ENCODE data around the gene KRT77. TPM values are rescaled to one million over a fixed set of nuclear protein-coding genes. Genes with fewer than 3 reads are reported as not detected.

Gene KRT77
- total RNA-seq, 1 experiment from 2014 or later = not detected

- peaks cover 11% of the 10 kb centered on the region for H3K9me3 Mint-ChIP-seq
- DNase-seq (ENCODE audit: low spot score) (no peak), ATAC-seq (no peak)
- ChIA-PET CTCF (interaction anchor here (0.9 to 1.0 kb wide), 3 partner anchors 73 to 293 kb away, joined by 3 to 4 read pairs (median 3); no protein-coding TSS in a partner anchor), POLR2A (no interaction called here)
- TF ChIP-seq ESRRA (CRISPR knock-in tag; IDR thresholded peaks at IDR 0.05; ENCODE audit: borderline replicate concordance) (no peak), ZSCAN18 (CRISPR knock-in tag; IDR thresholded peaks at IDR 0.05) (no peak), CREB1 (CRISPR knock-in tag; IDR thresholded peaks at IDR 0.05) (no peak), NFE2L1 (CRISPR knock-in tag; IDR thresholded peaks at IDR 0.05) (no peak), FOXK1 (CRISPR knock-in tag; IDR thresholded peaks at IDR 0.05) (no peak), ZNF396 (CRISPR knock-in tag; IDR thresholded peaks at IDR 0.05; ENCODE audit: borderline replicate concordance) (no peak), E2F5 (CRISPR knock-in tag; IDR thresholded peaks at IDR 0.05) (no peak)
- no peaks in the 10 kb centered on the region for H3K36me3 Mint-ChIP-seq
- H3K4me3 Mint-ChIP-seq = no peak overlapping the region
- H3K27ac Mint-ChIP-seq = no peak overlapping the region
- no peaks in the 10 kb centered on the region for H3K27me3 Mint-ChIP-seq (ENCODE audit: low read depth)
- no peaks in the 10 kb centered on the region for H3K4me1 Mint-ChIP-seq
Measured at GRCh38 chr12:52655251-52655650, 48.1 kb downstream of the KRT77 start.

- Mint-ChIP-seq H3K27ac (no peak within 1 kb of the TSS), H3K27me3 (ENCODE audit: low read depth) (no peaks in the 10 kb centered on the region), H3K4me3 (no peak within 1 kb of the TSS), H3K36me3 (no peaks in the 10 kb centered on the region), H3K4me1 (no peaks in the 10 kb centered on the region), H3K9me3 (peaks cover 11% of the 10 kb centered on the region)
- DNase-seq (ENCODE audit: low spot score) = no peak
- ChIA-PET POLR2A (no interaction called here), CTCF (no interaction called here)
- no peak for ATAC-seq
- TF ChIP-seq TCF7 (CRISPR knock-in tag; IDR thresholded peaks at IDR 0.05; ENCODE audit: low read depth) (no peak), MYBL2 (CRISPR knock-in tag; IDR thresholded peaks at IDR 0.05) (no peak), PRRX2 (CRISPR knock-in tag; IDR thresholded peaks at IDR 0.05) (no peak), NFATC4 (CRISPR knock-in tag; IDR thresholded peaks at IDR 0.05) (no peak), ETV6 (CRISPR knock-in tag; IDR thresholded peaks at IDR 0.05) (no peak), RELA (CRISPR knock-in tag; IDR thresholded peaks at IDR 0.05; ENCODE audit: borderline replicate concordance) (no peak), ZNF232 (CRISPR knock-in tag; IDR thresholded peaks at IDR 0.05) (no peak)
Measured at GRCh38 chr12:52651726-52652261, 51.5 kb downstream of the KRT77 start, which contains the start of gene KRT2. Gene KRT2 (minus strand): TSS chr12:52652211. CDS start chr12:52652142, 69 bp downstream.

- Mint-ChIP-seq H3K9me3 (peaks cover 11% of the 10 kb centered on the region), H3K27me3 (ENCODE audit: low read depth) (no peaks in the 10 kb centered on the region), H3K4me3 (no peak overlapping the region), H3K27ac (no peak overlapping the region), H3K4me1 (no peaks in the 10 kb centered on the region), H3K36me3 (no peaks in the 10 kb centered on the region)
- CTCF ChIA-PET = interaction anchor here (0.7 to 1.2 kb wide), 2 partner anchors 220 to 229 kb away, joined by 3 to 4 read pairs; no protein-coding TSS in a partner anchor
- no peak for DNase-seq (ENCODE audit: low spot score)
- POLR2A ChIA-PET = no interaction called here
- no peak for ATAC-seq
- TF ChIP-seq TP53 (CRISPR knock-in tag; IDR thresholded peaks at IDR 0.05) (no peak), ATF1 (CRISPR knock-in tag; IDR thresholded peaks at IDR 0.05) (no peak), MAX (CRISPR knock-in tag; IDR thresholded peaks at IDR 0.05) (no peak), ATF3 (CRISPR knock-in tag; conservative IDR thresholded peaks at IDR 0.05) (no peak), FOXP1 (CRISPR knock-in tag; IDR thresholded peaks at IDR 0.05; ENCODE audit: borderline replicate concordance) (no peak), IRF1 (CRISPR knock-in tag; IDR thresholded peaks at IDR 0.05) (no peak), PREB (CRISPR knock-in tag; IDR thresholded peaks at IDR 0.05; ENCODE audit: borderline replicate concordance) (no peak), FOXP4 (CRISPR knock-in tag; IDR thresholded peaks at IDR 0.05) (no peak), ZNF121 (CRISPR knock-in tag; IDR thresholded peaks at IDR 0.05) (no peak), ZNF219 (CRISPR knock-in tag; IDR thresholded peaks at IDR 0.05; ENCODE audit: borderline replicate concordance) (no peak), CREM (CRISPR knock-in tag; IDR thresholded peaks at IDR 0.05) (no peak), ZNF423 (CRISPR knock-in tag; IDR thresholded peaks at IDR 0.05) (no peak), SOX15 (CRISPR knock-in tag; IDR thresholded peaks at IDR 0.05) (no peak)
Measured at GRCh38 chr12:52650520-52651081, 52.7 kb downstream of the KRT77 start.

Measured in WTC11 (cell line).